ENCODE results near the gene LILRA2. TPM values are rescaled to one million over a fixed set of nuclear protein-coding genes. Genes with fewer than 3 reads are reported as not detected.
"Not testable (repeated sequence)": the region's sequence is repeated elsewhere in the genome, so short reads cannot be mapped to it uniquely, and the experiment has no call there.

The LILRA2 gene
- total RNA-seq, 1 donor from 2014 or later, result not detected

- FAIRE-seq, result no peak
- TF ChIP-seq, protein P1, sequence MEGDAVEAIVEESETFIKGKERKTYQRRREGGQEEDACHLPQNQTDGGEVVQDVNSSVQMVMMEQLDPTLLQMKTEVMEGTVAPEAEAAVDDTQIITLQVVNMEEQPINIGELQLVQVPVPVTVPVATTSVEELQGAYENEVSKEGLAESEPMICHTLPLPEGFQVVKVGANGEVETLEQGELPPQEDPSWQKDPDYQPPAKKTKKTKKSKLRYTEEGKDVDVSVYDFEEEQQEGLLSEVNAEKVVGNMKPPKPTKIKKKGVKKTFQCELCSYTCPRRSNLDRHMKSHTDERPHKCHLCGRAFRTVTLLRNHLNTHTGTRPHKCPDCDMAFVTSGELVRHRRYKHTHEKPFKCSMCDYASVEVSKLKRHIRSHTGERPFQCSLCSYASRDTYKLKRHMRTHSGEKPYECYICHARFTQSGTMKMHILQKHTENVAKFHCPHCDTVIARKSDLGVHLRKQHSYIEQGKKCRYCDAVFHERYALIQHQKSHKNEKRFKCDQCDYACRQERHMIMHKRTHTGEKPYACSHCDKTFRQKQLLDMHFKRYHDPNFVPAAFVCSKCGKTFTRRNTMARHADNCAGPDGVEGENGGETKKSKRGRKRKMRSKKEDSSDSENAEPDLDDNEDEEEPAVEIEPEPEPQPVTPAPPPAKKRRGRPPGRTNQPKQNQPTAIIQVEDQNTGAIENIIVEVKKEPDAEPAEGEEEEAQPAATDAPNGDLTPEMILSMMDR (IDR thresholded peaks at IDR 0.05; ENCODE audit: insufficient read depth, low read length, severe bottlenecking), result no peak
- DNase-seq (ENCODE audit: low read depth), result no peak
- H3K36me3 ChIP-seq (ENCODE audit: control insufficient read depth, insufficient read depth, low read length), result no peaks in the 10 kb centered on the region
- H3K27me3 ChIP-seq (ENCODE audit: control insufficient read depth, insufficient read depth, low read length), result no peaks in the 10 kb centered on the region
- H3K4me3 ChIP-seq (ENCODE audit: low read depth, low read length), result no peak overlapping the region
These were observed 17.4 kb upstream of the LILRA2 start for GRCh38 chr19:54556194-54556593.

GRCh38 chr19:54558339-54558738 is 15.3 kb upstream of the LILRA2 start:
- Histone ChIP-seq H3K36me3 (ENCODE audit: control insufficient read depth, insufficient read depth, low read length) (no peaks in the 10 kb centered on the region), H3K27me3 (ENCODE audit: control insufficient read depth, insufficient read depth, low read length) (no peaks in the 10 kb centered on the region), H3K4me3 (ENCODE audit: low read depth, low read length) (no peak overlapping the region)
- FAIRE-seq (no peak), DNase-seq (ENCODE audit: low read depth) (no peak)
- TF ChIP-seq, protein P1 (IDR thresholded peaks at IDR 0.05; ENCODE audit: insufficient read depth, low read length, severe bottlenecking), result no peak

- Histone ChIP-seq H3K27me3 (ENCODE audit: control insufficient read depth, insufficient read depth, low read length) (no peaks in the 10 kb centered on the region), H3K4me3 (ENCODE audit: low read depth, low read length) (no peak overlapping the region), H3K36me3 (ENCODE audit: control insufficient read depth, insufficient read depth, low read length) (no peaks in the 10 kb centered on the region)
- FAIRE-seq (no peak), DNase-seq (ENCODE audit: low read depth) (no peak)
- TF ChIP-seq, protein P1 (IDR thresholded peaks at IDR 0.05; ENCODE audit: insufficient read depth, low read length, severe bottlenecking), result no peak
These were observed 12.7 kb upstream of the LILRA2 start for GRCh38 chr19:54560881-54561385.

GRCh38 chr19:54561840-54562239 is 11.8 kb upstream of the LILRA2 start:
- DNase-seq (ENCODE audit: low read depth) (no peak), FAIRE-seq (no peak)
- TF ChIP-seq, protein P1 (IDR thresholded peaks at IDR 0.05; ENCODE audit: insufficient read depth, low read length, severe bottlenecking), result no peak
- H3K4me3 ChIP-seq (ENCODE audit: low read depth, low read length), result no peak overlapping the region
- no peaks in the 10 kb centered on the region for H3K36me3 ChIP-seq (ENCODE audit: control insufficient read depth, insufficient read depth, low read length)
- H3K27me3 ChIP-seq (ENCODE audit: control insufficient read depth, insufficient read depth, low read length), result no peaks in the 10 kb centered on the region

GRCh38 chr19:54563206-54563605 is 10.4 kb upstream of the LILRA2 start:
- H3K4me3 ChIP-seq (ENCODE audit: low read depth, low read length); DNase-seq (ENCODE audit: low read depth); FAIRE-seq; H3K27me3 ChIP-seq (ENCODE audit: control insufficient read depth, insufficient read depth, low read length); H3K36me3 ChIP-seq (ENCODE audit: control insufficient read depth, insufficient read depth, low read length): not testable (repeated sequence)

DNA sequence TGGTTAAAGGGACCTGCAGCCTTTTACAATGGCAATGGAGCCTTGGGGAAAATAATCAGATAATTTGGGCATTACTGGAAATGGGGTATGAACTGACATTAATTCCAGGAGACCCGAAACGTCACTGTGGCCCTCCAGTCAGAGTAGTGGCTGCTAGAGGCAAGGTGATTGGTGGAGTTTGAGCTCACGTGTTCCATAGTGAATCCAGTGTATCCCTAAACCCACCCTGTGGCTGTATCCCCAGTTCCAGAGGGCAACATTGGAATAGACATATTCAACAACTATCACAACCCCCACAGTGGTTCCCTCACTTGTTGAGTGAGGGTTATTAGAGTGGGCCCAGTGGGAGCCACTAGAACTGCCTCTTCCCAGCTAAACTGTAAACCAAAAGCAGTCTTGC is 3.3 kb upstream of the LILRA2 start:
- Histone ChIP-seq H3K27me3 (ENCODE audit: control insufficient read depth, insufficient read depth, low read length) (no peaks in the 10 kb centered on the region), H3K36me3 (ENCODE audit: control insufficient read depth, insufficient read depth, low read length) (no peaks in the 10 kb centered on the region), H3K4me3 (ENCODE audit: low read depth, low read length) (no peak overlapping the region)
- DNase-seq (ENCODE audit: low read depth), result no peak
- FAIRE-seq, result no peak
- TF ChIP-seq, protein P1 (IDR thresholded peaks at IDR 0.05; ENCODE audit: insufficient read depth, low read length, severe bottlenecking), result no peak

DNA sequence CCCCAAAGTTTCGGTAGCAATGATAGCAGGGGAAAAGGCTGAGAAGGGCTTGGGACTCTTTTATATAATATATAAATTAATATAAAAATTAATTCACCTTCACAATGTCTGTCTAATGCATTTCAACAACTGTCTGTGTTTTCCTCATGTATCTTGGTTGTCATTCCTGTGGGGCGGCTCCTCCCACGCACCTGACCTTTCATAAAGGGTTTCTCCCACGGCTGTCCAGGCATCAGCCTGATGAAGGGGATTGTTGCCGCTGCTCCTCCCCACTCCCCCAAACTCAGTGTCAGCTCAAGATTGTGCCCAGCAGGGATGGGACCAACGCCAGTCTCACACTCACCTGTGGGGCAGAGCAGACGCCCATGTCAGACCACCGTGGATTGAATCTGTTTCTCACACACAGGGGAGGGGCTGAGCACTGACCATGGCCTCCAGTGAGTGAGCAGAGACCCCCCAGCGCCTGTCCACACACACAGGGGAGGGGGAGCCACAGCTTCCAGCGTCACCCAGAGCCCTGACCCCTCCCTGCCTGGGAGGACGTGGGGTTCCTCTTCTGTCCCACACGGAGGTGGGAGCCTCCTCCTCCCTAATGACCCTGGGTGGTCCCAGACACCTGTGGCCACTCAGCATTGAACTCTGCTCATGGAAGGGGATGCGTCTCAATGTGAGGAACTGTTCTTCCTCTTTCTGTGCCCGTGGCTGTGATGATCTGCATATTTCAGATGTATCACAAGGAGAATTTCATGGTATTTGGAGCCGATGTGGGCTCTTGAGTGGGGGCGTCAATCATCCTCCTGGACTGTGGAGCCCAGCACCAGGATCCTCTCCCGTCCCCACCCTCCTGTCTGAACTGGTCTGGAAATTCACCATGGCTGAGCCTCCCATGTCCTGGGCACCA is 1.6 kb upstream of the LILRA2 start:
- H3K36me3 ChIP-seq (ENCODE audit: control insufficient read depth, insufficient read depth, low read length); H3K27me3 ChIP-seq (ENCODE audit: control insufficient read depth, insufficient read depth, low read length); FAIRE-seq; H3K4me3 ChIP-seq (ENCODE audit: low read depth, low read length); DNase-seq (ENCODE audit: low read depth): not testable (repeated sequence)

Data from bronchial epithelial cell (primary cell).